Mucosa of rectum (tissue), 2 donors: ENCODE results near the gene RTKN2.

Experiments used
- H3K27ac ChIP-seq, 2 donors: one replicate each; pipeline ENCODE4 v1.7.0; 2013; ENCODE audit warnings: inconsistent platforms in 2 of 2, low read depth in 2 of 2, low read length in 2 of 2
- H3K27me3 ChIP-seq, 2 donors: one replicate each; pipeline ENCODE4 v1.7.0; 2013; ENCODE audit warnings: low read length in 2 of 2; ENCODE audit not compliant: control insufficient read depth in 2 of 2, insufficient read depth in 2 of 2
- H3K36me3 ChIP-seq, 2 donors: one replicate each; pipeline ENCODE4 v1.7.0; 2013; ENCODE audit warnings: low read length in 2 of 2; ENCODE audit not compliant: control insufficient read depth in 2 of 2, insufficient read depth in 2 of 2
- H3K4me1 ChIP-seq, 2 donors: one replicate each; pipeline ENCODE4 v1.7.0; 2013; ENCODE audit warnings: low read length in 2 of 2, mild to moderate bottlenecking in 1 of 2; ENCODE audit not compliant: control insufficient read depth in 2 of 2, insufficient read depth in 2 of 2
- H3K4me3 ChIP-seq, 2 donors: one replicate each; pipeline ENCODE4 v1.7.0; 2013; ENCODE audit warnings: low read length in 2 of 2
- H3K9ac ChIP-seq, 2 donors: one replicate each; pipeline ENCODE4 v1.7.0; 2013; ENCODE audit warnings: low read length in 2 of 2, low read depth in 1 of 2, mild to moderate bottlenecking in 1 of 2
- H3K9me3 ChIP-seq, 2 donors: one replicate each; pipeline ENCODE4 v1.7.0; 2013; ENCODE audit warnings: low read length in 2 of 2; ENCODE audit not compliant: control insufficient read depth in 2 of 2
- donor health status: healthy.
- donor health status: Normal muscosa, but diverticular disease.

Gene RTKN2

DNA sequence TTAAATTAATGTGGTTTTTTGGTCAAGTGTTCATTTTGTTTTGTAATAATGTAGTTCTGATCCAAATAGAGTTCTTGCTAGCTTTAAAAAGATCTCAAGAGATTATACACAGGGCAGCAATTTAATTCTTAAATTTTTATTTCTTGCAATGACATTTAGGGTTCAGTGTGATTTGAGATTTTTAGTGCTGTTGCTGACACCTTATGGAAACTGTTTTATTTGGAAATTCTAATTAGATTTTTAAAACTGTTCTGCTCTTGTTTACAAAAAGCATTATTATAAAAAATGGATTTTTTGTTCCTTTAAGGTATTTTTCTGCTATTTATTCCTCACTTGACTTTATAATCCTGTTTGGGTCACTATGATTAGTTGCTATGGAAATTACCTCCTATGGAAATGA lies 72.1 kb downstream of the RTKN2 start:
- no peak overlapping the region for H3K9ac ChIP-seq
- H3K27me3 ChIP-seq: no peaks in the 10 kb centered on the region
- no peak overlapping the region for H3K27ac ChIP-seq
- H3K9me3 ChIP-seq: no peaks in the 10 kb centered on the region
- H3K4me1 ChIP-seq: peaks cover 0 to 4% of the 10 kb centered on the region in 2 donors
- no peak overlapping the region for H3K4me3 ChIP-seq
- no peaks in the 10 kb centered on the region for H3K36me3 ChIP-seq

DNA sequence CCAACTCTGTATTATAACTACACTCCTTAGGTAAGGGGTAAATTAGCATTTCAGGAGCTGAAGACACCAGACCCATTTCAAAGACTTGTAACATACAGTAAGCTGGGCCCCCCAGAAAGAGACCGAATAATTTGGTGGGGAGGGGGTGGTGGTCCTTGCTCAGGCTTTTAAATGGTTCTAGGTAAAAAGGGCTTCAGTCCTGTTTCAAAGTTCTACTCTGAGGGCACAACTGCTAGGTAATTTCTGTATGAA lies 73.0 kb downstream of the RTKN2 start:
- Histone ChIP-seq H3K9me3 (no peaks in the 10 kb centered on the region), H3K36me3 (no peaks in the 10 kb centered on the region), H3K4me1 (peaks cover 0 to 4% of the 10 kb centered on the region in 2 donors), H3K27me3 (no peaks in the 10 kb centered on the region), H3K9ac (no peak overlapping the region), H3K4me3 (no peak overlapping the region), H3K27ac (no peak overlapping the region)

DNA sequence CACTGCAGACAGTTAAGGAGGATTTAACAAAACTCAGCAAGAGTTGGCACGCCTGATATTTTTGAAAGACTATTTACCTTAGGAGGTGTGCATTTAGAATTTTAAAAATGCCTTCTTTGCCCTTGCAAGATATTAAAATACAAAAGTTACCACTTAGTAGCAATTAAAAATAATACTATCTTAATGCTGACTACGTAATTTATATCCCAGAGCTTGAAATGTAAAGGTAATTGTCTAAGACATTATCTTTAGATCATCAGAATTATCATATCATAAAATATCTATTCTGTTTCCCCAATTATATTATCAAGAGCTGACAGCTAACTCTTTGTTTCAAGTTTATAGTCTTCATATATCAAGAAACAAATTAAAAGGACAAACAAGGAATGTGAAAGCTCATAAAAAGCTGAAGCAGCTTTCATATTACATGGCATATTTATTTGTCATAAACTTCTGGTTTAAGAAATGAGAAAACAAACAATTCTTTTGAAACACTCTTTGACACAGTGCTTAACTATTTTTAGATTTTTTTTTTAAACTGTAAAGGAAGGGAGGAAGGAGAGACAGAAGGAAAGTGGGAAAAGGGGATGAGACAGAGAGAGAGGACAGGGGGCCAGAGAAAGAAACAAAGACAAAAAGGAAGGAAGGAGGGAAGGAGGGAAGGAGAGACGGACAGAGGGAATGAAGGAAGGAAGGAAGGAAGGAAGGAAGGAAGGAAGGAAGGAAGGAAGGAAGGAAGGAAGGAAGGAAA lies 73.5 kb downstream of the RTKN2 start:
- no peak overlapping the region for H3K27ac ChIP-seq
- no peaks in the 10 kb centered on the region for H3K9me3 ChIP-seq
- H3K9ac ChIP-seq: no peak overlapping the region
- no peaks in the 10 kb centered on the region for H3K27me3 ChIP-seq
- H3K36me3 ChIP-seq: no peaks in the 10 kb centered on the region
- H3K4me1 ChIP-seq: peaks cover 0 to 4% of the 10 kb centered on the region in 2 donors
- no peak overlapping the region for H3K4me3 ChIP-seq

DNA sequence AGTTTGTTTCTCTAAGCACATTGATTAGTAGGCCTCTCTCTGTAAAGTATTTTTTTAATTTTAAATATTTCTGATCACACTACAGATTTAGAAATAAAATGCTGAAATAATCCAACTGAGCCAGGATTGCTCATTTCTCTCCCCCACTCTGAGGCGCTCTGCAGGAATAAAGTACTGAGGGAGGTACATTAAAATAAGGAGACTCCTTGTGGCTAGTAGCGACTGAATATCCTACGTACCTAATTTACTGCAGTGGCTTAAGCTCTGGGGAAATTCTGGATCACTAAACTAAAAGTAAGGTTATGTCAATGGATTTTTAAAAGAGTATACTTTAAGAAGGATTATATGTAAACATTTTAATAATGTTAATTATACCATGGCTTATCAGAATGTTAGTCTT lies 75.2 kb downstream of the RTKN2 start:
- Histone ChIP-seq H3K27ac (no peak overlapping the region), H3K4me3 (no peak overlapping the region), H3K36me3 (no peaks in the 10 kb centered on the region), H3K9me3 (no peaks in the 10 kb centered on the region), H3K27me3 (no peaks in the 10 kb centered on the region), H3K9ac (no peak overlapping the region), H3K4me1 (peaks cover 0 to 4% of the 10 kb centered on the region in 2 donors)

DNA sequence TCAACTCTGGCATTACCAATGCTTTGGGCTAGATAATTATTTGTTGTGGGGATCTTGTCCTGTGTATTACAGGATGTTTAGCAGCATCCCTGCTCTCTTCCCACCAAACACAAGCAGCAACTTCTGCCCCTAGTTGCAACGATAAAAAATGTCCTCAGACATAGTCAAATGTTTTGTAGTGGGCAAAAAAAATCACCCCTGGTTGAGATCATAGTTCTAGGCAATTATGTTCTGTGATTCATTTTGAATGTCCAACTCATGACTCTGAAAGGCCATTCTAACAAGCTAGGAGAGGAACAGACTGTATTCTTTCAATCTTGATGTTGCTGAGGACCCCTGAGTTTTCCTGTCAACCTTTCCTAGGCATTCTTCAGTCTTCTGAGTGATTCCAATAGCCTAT lies 79.5 kb downstream of the RTKN2 start:
- Histone ChIP-seq H3K36me3 (no peaks in the 10 kb centered on the region), H3K4me1 (no peaks in the 10 kb centered on the region), H3K27ac (no peak overlapping the region), H3K9me3 (no peaks in the 10 kb centered on the region), H3K4me3 (no peak overlapping the region), H3K9ac (no peak overlapping the region), H3K27me3 (no peaks in the 10 kb centered on the region)

DNA sequence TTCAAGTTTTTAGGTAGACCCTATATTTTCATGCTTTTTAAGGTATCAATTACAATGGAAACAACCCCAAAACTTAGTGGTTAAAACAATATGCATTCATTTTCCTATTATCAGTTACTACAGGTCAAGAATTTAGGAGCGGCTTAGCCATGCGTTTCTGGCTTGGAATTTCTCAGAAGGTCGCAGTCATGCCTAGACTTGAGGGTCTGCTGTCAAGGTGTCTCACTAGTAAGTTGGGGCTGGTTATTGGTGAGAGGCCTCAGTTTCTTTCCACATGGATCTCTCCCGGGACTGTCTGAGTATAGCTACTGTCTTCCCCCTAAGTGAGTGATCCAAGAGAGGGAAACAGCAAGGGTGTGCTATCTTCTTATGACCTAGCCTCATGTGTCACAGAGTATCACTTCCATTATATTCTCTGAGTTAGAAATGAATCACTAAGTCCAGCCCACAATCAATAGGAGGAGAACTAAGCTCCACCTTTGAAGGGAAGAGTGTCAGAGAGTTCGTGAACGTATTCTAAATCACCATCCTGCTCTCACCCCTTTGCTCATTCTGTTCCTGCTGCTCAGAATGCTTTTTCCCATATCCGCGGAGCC lies 80.5 kb downstream of the RTKN2 start:
- H3K27ac ChIP-seq: no peak overlapping the region
- no peak overlapping the region for H3K9ac ChIP-seq
- no peaks in the 10 kb centered on the region for H3K27me3 ChIP-seq
- no peaks in the 10 kb centered on the region for H3K36me3 ChIP-seq
- H3K4me1 ChIP-seq: no peaks in the 10 kb centered on the region
- no peaks in the 10 kb centered on the region for H3K9me3 ChIP-seq
- H3K4me3 ChIP-seq: no peak overlapping the region

DNA sequence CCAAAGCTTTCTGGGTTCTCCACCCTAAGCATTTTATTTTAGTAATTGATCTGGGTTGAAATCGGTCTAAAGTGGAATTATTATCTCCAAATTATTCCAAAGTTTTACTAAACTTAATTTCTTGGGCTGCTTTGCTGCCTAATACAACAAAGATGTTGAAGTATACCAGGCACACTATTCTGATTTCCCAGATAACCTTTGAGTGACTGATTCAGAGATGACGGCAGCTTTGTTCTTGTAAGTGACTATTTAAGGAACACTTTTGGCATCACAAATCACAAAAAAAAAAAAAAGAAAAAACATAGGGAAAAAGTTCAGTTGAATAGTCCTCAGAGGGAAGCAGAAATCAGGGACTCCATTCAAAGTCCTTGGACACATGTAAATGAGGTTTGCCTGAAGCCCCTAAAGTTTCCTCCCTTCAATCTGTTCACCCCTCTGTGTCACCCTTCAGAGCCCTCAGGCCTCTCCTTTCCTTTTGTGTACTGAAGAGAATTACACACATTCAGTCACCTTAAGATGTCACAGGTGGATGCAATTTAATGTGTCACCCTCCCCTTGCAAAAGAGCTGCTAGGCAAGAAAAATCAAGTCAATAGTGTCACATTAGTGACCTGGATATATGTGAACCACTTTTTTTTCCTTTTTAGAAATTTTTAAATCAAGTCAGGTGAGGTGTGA lies 81.5 kb downstream of the RTKN2 start:
- H3K9me3 ChIP-seq: no peaks in the 10 kb centered on the region
- no peak overlapping the region for H3K9ac ChIP-seq
- H3K27me3 ChIP-seq: no peaks in the 10 kb centered on the region
- H3K36me3 ChIP-seq: no peaks in the 10 kb centered on the region
- H3K4me1 ChIP-seq: no peaks in the 10 kb centered on the region
- H3K27ac ChIP-seq: no peak overlapping the region
- H3K4me3 ChIP-seq: no peak overlapping the region

DNA sequence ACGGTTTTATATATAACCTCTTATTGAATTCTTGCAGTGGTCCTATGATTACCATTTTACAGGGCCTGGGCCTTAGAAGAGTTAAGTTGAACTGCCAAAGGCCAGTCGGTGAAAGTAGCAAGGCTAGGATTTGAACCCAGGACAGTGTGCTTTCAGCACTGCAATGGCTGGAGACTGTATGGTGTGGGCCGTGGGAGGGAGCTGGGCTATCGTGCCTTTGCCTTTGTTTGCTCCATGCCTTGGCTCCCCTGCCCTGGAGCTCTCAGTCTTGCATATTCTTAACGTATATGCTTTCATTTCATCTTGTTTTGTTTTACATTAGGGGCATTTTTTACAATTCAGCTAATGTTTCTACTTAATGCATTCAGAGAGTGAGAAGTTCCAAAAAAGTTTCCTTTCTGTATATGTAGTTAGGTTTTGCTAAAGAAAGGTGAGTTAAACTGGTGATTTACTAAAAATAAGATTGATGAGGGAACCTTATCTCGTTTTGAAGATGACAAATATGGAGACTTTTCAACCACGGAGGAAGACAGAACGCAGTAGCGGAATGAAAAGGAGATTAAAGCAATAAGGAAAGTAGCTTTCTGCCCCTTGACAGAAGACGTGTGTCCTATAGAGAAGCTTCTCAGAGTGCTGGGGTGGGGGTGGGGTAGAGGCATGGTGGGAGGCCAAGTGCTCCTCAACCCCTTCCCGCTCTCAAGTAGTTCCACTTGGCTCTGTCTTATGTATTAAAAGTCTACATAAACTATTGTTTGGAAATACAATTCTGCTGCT lies 82.5 kb downstream of the RTKN2 start:
- Histone ChIP-seq H3K4me3 (no peak overlapping the region), H3K27ac (no peak overlapping the region), H3K4me1 (no peaks in the 10 kb centered on the region), H3K9ac (no peak overlapping the region), H3K36me3 (no peaks in the 10 kb centered on the region), H3K27me3 (no peaks in the 10 kb centered on the region), H3K9me3 (no peaks in the 10 kb centered on the region)

DNA sequence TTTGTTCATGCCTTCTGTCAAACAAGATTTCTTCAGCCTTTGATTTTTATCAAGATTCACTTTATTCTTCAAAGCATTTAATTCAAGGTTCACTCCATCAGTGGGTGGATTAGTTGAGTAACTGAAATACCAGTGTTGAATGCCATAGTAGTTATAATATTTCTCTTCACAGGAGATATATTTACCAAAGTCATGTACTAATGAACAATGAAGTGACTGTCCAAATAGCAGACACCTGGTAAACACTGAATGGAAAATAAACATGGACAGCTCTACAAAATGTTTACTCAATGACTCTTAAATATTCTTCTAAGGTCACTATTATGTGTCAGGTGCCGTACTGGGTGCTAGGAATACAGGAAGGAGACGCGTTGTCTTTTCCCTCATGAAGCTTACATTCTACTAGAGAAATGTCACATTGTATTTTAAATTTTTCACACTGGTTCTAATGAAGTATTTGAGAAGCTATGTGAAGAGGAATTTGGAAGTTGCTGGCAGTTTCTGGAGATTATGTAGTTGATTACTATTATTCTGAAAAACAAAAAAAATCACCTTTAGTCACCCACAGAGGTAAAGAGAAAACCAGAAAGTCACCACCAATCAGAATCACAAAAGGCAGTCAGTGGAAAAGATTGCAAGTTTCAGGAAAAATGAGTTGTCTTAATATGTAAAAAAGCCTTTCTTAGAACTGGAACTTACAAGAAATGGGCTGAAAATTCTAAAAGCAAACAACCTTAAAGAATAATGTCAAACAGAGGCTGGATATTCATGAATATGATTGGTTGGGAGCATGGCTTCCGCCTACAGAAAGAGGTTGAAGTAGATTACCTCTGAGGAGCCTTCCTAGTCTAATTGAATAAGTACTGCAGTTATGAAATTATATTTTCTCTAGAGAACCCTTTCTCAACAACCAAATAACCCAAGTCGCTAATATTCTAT lies 84.5 kb downstream of the RTKN2 start:
- Histone ChIP-seq H3K9me3 (no peaks in the 10 kb centered on the region), H3K9ac (no peak overlapping the region), H3K27ac (no peak overlapping the region), H3K36me3 (no peaks in the 10 kb centered on the region), H3K27me3 (no peaks in the 10 kb centered on the region), H3K4me3 (no peak overlapping the region), H3K4me1 (no peaks in the 10 kb centered on the region)
